Fibroblast of mammary gland (primary cell): ENCODE data around the gene CYS1.

Experiments used
- DNase-seq: peaks from one replicate; pipeline ENCODE4 v3.0.0-alpha.2; 2010; ENCODE audit warnings: low read depth
- H3K4me3 ChIP-seq: 2 replicates; pipeline ENCODE4 v1.5.1; 2011; ENCODE audit warnings: low read depth, mild to moderate bottlenecking, low read length, moderate library complexity; ENCODE audit not compliant: control insufficient read depth
- TF ChIP-seq, protein P1 (sequence below): conservative IDR thresholded peaks from 2 replicates; pipeline ENCODE4 v1.5.1; 2011; ENCODE audit warnings: low read depth, low read length, inconsistent platforms; ENCODE audit not compliant: control insufficient read depth, insufficient read depth

CYS1 gene

GRCh38 chr2:10078704-10079265 lies 1.4 kb downstream of the CYS1 start:
- no peak overlapping the region for H3K4me3 ChIP-seq
- DNase-seq: no peak
- TF ChIP-seq, protein P1, sequence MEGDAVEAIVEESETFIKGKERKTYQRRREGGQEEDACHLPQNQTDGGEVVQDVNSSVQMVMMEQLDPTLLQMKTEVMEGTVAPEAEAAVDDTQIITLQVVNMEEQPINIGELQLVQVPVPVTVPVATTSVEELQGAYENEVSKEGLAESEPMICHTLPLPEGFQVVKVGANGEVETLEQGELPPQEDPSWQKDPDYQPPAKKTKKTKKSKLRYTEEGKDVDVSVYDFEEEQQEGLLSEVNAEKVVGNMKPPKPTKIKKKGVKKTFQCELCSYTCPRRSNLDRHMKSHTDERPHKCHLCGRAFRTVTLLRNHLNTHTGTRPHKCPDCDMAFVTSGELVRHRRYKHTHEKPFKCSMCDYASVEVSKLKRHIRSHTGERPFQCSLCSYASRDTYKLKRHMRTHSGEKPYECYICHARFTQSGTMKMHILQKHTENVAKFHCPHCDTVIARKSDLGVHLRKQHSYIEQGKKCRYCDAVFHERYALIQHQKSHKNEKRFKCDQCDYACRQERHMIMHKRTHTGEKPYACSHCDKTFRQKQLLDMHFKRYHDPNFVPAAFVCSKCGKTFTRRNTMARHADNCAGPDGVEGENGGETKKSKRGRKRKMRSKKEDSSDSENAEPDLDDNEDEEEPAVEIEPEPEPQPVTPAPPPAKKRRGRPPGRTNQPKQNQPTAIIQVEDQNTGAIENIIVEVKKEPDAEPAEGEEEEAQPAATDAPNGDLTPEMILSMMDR: no peak

- no peak overlapping the region for H3K4me3 ChIP-seq
- TF ChIP-seq, protein P1: no peak
- no peak for DNase-seq
These were observed 2.2 kb downstream of the CYS1 start for GRCh38 chr2:10078001-10078400.

DNA sequence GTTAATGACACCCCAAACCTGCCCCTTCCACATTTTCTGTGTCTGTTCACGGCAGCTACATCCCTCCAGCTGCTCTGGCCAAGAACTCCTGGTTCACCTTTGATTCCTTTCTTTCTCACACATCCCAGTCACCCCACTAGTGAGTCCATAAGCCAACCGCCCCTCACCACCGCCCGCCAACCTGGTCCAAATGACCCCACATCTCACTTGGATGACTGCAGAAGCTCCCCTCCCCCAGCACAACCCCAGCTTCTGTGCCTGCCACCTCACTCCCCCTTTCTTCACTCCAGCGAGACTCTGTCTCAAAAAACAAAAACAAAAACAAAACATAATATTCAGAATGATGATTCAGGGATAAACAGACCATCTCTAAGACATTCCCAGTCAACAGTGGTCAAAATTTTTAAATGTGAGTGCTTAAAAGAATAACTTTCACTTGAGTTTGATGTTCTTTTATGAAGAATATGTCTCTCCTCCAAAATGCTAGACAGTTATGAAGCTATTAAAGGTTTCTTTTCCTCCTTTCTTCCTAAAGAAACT lies 3.2 kb downstream of the CYS1 start:
- no peak overlapping the region for H3K4me3 ChIP-seq
- TF ChIP-seq, protein P1: no peak
- no peak for DNase-seq

DNA sequence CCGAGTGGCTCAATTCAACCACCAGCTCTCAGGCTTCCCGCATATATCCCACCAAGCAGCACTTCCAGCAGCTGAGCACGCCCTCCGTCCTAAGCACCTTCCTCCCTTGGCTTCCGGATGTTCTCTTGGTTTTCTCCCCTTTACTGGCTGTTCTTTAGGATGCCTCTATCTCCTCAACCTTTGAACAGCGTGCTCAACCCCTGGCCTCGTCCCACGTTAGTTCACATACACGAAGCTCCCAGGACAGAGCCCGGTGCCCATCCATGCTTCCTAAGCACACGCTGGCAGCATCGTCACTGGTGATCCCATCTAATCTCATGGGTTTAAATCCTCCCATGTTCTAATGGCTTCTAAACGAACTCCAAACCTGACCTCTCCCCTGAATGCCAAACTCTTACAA lies 3.7 kb downstream of the CYS1 start:
- no peak overlapping the region for H3K4me3 ChIP-seq
- DNase-seq: no peak
- TF ChIP-seq, protein P1: no peak

GRCh38 chr2:10075571-10076209 lies 4.5 kb downstream of the CYS1 start:
- DNase-seq: no peak
- TF ChIP-seq, protein P1: no peak
- no peak overlapping the region for H3K4me3 ChIP-seq

DNA sequence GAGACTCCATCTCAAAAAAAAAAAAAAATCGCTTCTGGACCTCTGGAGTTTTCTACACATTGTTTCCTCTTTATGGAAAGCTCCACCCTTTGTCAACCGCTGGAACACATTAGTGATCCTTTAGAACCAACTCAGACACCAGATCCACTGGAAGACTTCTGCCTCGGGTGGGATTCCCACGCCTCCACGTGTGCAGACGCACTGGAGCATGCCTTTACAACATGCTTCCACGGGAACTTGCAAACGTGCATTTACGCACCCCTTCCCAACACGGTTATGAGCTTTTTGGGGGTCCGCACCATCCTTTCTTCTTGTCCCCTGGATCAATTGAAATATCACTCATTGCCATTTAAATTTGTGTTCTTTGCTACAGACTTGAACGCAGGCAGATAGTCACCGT lies 5.1 kb downstream of the CYS1 start:
- no peak for DNase-seq
- no peak overlapping the region for H3K4me3 ChIP-seq
- TF ChIP-seq, protein P1: no peak
